GM15510 (cell line): ENCODE measurements around the gene SLC25A33.
A peak's percentile ranks its signal among the peaks of the same experiment; 100 is the strongest.

Experiments used
- POLR2A ChIP-seq: IDR thresholded peaks from 3 replicates; pipeline ENCODE4 v1.6.1; 2011; ENCODE audit warnings: borderline replicate concordance; ENCODE audit not compliant: insufficient read length; ENCODE audit errors: extremely low read depth

SLC25A33 gene

DNA sequence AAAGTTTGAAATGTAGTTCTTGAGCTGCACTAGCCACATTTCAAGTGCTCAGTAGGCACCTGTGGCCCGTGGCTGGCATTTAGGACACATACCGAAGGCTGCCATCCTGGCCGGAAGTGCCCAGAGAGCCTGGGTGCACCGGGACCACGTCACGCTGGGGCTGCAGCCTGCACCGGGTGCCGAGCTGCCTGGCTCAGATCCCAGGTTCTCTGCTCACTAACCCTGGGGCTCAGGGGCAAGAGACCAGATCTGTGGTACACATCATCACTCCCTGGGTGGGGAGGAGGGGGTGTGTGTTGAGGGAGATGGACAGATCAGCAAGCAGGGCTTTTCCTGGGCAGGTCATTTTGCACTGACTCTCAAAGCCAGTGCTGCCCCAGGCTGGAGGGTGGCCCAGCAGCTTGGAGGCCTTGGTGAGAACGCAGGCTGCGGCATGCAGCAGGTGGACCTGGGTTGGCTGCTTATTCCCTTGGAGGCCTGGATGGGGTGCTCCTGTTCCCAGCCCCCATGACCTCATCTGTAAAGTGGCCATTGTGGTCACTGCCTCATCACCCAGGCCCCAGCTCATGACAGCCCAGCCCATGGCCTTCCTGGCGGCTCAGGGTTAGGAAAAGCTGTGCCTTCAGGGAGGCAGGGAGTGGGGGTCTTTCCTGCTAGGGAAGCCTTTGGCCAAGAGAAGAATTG, 73.0 kb downstream of the SLC25A33 start:
- no peak for TF ChIP-seq POLR2A

GRCh38 chr1:9612871-9613624, 73.8 kb downstream of the SLC25A33 start:
- no peak for TF ChIP-seq POLR2A

- no peak for TF ChIP-seq POLR2A
These were observed 74.5 kb downstream of the SLC25A33 start for GRCh38 chr1:9613625-9614299.

DNA sequence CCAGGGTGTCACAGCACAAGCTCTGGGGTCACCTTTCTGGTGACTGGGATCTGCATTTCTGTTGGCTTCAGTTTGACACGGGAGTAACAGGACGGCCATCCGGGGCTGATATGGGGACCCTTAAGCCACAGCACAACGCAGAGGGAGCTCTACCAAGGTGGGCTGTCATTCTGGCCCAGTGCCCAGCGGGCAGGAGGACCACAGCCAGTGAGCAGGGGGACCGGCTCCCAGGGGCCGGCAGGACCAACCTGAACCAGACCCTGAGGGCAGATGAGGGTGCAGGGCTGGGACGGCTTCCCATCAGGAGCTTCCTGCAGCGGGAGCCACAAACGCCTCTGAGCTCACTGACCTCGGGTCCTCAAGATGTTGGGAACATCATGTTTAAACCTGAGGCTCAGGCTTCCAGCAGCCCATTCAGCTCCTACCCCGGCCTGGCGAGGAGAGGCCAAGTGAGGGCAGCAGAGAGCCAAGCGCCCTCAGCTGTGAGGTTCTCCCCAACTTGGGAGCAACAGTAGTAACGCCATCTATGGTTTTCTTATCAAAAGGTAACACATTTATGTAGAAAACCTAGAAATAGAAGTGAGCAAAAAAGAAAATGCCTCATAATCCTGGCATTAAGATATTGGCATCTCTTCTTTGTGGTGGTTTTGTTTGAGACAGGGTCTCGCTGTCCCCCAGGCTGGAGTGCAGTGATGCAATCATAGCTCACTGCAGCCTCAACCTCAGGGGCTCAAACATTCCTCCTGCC, 76.2 kb downstream of the SLC25A33 start:
- no peak for TF ChIP-seq POLR2A

DNA sequence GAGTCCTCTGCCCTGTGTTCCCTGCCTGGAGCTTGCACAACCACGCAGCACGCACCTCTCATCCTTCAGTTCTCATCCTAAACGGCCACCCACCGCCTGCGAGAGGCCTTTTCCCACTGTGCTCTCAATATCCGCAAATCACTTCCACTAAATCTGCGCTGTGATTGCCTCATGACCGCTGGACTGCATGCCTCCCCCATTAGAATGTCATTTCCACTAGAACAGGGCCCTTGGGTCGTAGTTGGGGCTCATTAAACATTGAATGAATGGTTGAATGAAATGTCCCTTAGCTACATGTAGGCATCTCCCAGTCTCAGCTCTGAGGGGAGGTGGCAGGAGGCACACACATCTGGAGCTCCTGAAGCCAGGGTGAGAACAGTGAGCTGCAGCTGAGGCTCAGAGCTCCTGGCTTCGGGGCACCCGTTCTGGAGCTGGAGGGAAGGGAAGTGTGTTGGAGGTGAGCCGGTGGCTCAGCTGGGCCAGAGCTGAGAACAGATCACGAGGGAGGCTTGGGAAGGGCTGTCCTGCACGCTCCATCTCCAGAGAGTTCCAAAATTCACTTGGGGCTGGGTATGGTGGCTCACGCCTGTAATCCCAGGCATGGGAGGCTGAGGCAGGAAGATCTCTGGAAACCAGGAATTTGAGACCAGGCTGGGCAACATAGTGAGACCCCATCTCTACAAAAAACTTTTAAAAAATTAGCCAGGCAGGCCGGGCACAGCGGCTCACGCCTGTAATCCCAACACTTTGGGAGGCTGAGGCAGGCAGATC, 79.8 kb downstream of the SLC25A33 start:
- no peak for TF ChIP-seq POLR2A

- no peak for TF ChIP-seq POLR2A
These were observed 81.8 kb downstream of the SLC25A33 start for GRCh38 chr1:9621032-9621431.

DNA sequence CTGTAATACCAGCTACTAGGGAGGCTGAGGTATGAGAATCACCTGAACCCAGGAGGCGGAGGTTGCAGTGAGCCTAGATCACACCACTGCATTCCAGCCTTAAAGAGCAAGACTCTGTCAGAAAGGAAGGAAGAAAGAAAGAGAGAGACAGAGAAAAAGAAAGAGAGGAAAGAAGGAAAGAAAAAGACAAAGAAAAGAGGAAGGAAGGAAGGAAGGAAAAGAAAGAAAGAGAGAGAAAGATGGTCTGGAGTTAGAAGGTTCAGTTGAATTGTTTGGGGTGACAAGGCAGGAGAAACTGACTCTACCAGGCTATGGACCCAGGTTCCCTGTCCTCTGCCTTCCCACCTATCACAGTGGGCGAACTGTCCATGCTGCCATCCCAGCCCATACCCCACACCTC, 84.8 kb downstream of the SLC25A33 start:
- no peak for TF ChIP-seq POLR2A

- no peak for TF ChIP-seq POLR2A
These were observed 86.9 kb downstream of the SLC25A33 start for GRCh38 chr1:9626201-9626608.

DNA sequence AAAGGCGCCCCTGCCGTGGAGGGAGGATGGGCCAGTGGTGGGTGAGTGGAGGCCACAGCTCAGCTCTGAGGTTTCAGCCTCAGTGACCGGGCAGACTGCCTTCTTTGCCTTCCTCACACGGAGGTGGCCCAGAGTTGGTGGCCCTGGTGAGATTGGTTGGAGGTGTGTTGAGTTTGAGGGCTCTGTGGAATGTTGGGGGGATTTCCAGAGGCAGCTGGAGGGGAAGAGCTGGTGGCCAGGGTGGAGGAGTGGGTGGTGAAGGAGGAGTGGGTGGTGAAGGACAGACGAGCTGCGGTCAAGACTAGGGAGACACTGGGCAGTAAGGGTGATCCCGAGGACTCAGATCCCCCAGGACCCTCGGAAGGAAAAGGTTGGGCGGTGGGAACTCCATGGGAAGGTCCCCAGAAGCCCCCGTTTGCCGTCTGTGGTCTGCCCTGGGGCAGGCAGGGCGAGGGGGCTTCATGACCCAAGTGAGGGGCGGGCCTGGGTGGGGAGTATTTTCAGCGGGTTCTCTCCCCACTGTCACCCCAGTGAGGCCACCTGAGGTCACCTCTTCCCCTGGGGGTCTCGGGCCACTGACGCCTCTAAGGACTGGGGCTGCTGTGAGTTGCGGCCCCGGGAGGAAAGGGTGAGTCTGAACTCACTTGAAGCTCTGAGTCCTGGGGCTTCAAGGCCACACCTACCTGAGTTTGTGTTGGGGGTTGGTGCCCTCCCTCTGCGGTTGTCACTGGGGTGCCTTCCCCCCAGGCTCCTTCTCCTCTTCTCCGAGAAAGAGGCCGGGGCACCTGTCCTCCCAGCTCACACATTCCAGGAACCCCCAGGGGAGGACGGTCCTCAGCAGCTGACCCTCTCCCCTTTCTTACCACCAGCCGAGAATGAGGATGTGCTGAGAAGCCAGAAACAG, 89.5 kb downstream of the SLC25A33 start:
- peak; percentile 47 for TF ChIP-seq POLR2A

GRCh38 chr1:9629445-9630201, 90.4 kb downstream of the SLC25A33 start:
- peak; percentile 25 for TF ChIP-seq POLR2A

DNA sequence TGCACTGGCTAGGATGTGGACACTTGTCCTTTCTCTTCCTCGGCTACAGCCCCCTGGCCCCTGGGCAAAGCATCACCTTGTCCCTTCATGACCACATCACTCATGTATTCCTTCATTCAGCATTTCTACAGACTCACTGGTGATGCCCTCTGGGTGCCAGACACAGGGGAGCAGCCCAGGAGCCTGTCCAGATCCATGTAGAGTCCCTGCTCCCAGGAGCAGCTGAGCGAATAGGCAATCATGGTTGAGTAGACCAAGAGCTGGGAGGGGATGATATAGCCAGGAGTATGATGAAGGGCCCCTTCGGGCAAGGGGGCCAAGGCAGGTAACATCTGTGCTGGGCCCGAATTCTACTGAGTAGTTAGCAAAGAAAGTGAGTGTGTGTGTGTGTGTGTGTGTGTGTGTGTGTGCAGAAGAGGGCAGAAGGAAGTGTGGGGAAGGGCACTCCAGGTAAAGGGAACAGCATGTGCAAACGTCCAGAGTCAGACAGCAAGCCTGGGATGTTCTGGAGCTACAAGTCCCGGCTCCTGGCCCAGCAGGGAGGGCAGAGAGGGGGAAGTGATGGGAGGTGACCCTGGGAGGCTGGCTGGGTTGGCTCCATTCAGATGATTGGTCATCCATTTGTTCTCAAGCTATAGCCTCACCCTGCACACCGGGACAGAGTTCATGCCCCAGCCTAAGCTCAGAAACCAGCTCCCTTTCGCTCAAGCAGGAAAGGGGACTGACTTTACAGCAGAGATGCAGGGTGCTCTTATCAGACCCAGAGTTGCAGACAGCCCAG, 91.3 kb downstream of the SLC25A33 start:
- TF ChIP-seq POLR2A = no peak

DNA sequence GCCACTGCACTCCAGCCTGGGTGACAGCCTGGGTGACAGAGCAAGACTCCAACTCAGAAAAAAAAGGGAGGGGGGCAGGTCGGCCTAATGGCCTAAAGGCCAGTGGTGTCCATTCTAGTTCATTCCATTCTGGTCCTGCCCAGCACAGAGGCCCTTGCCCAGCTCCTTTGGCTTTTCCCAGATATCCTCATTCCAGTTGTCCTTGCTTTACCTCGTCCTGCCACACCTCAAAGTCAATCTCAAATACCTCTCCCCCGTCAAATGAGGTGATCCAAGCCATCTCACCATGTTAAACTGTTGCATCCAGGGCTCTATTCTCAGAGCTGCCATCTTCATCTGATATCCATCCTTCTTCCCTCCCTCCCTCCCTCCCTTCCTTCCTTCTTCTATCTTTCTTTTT, 92.3 kb downstream of the SLC25A33 start:
- TF ChIP-seq POLR2A = no peak

DNA sequence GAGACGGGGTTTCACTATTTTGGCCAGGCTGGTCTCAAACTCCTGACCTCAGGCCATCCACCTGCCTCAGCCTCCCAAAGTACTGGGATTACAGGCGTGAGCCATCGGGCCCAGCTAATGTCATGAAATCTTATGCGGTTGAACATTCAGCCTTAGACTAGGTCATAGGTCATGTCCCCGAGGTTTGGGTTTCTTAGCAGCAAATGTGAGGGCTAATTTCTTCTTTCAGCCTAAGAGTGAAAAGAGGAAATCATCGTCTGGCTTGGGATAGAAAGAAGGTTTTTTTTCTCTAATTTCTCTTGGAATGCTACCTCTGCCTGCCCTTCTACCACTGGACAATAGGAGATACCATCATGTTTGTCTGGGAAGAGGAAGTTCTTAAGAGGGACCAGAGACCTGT, 94.2 kb downstream of the SLC25A33 start:
- TF ChIP-seq POLR2A = no peak

DNA sequence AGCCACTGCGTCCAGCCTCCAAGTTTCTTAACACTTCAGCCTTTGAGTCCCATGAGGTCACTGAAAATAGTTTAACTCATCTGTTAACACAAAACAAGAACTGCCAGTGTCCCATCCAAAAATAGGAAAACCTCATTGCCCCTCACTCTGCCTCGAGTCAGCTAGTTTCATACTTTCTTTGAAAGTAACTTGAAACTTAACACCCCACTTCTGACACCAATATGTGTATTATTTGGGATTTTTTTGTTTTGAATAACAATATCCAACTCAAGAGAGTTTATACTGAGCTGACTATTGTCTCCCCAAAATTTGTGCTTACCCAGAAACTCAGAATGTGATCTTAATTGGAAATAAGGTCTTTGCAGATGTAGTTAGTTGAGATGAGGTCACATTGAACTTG, 95.3 kb downstream of the SLC25A33 start:
- no peak for TF ChIP-seq POLR2A
